Immature natural killer cell (primary cell): Measurements from ENCODE around the gene SH3BP4. TPM values are rescaled to one million over a fixed set of nuclear protein-coding genes. Genes with fewer than 3 reads are reported as not detected.

Experiments used
- DNase-seq, 3 donors: peaks; one replicate each; pipeline ENCODE4 v3.0.0; 2022; ENCODE audit warnings: mixed read lengths in 1 of 3
- H3K27ac Mint-ChIP-seq, 6 donors: one replicate each; pipeline ENCODE4 v1.8.0; 2020; ENCODE audit warnings: mixed read lengths in 6 of 6, mild to moderate bottlenecking in 5 of 6, inconsistent platforms in 4 of 6, moderate library complexity in 3 of 6
- H3K27me3 Mint-ChIP-seq, 3 donors: one replicate each; pipeline ENCODE4 v1.8.0; 2020 to 2021; ENCODE audit warnings: low read depth in 3 of 3, mild to moderate bottlenecking in 3 of 3, mixed read lengths in 3 of 3, moderate library complexity in 3 of 3, inconsistent platforms in 1 of 3
- H3K36me3 Mint-ChIP-seq, 3 donors: one replicate each; pipeline ENCODE4 v1.8.0; 2020; ENCODE audit warnings: mixed read lengths in 3 of 3, inconsistent platforms in 2 of 3, mild to moderate bottlenecking in 2 of 3
- H3K4me1 Mint-ChIP-seq, 2 donors: one replicate each; pipeline ENCODE4 v1.8.0; 2020; ENCODE audit warnings: inconsistent platforms in 2 of 2, mild to moderate bottlenecking in 2 of 2, mixed read lengths in 2 of 2, moderate library complexity in 1 of 2
- H3K4me3 Mint-ChIP-seq, 5 donors: one replicate each; pipeline ENCODE4 v1.8.0; 2020; ENCODE audit warnings: mild to moderate bottlenecking in 5 of 5, mixed read lengths in 5 of 5, inconsistent platforms in 3 of 5, moderate library complexity in 3 of 5
- H3K9me3 Mint-ChIP-seq, 6 donors: one replicate each; pipeline ENCODE4 v1.8.0; 2020; ENCODE audit warnings: mild to moderate bottlenecking in 6 of 6, mixed read lengths in 6 of 6, inconsistent platforms in 4 of 6, moderate library complexity in 3 of 6
- polyA plus RNA-seq, 3 donors: library from polyadenylated mRNA; unstranded; fragments of 300-500 nt; fragmentation: Illumina TruSeq; gene quantifications; one replicate each; pipeline ENCODE4 v1.2.3, GENCODE V29; 2021

Gene SH3BP4
- polyA plus RNA-seq, 3 donors from 2014 or later: 0.83 to 3.5 (median 2.3) TPM

GRCh38 chr2:234929002-234929401 is 22.8 kb upstream of the SH3BP4 start:
- no peaks in the 10 kb centered on the region for H3K4me1 Mint-ChIP-seq
- DNase-seq: no peak
- no peak overlapping the region for H3K27ac Mint-ChIP-seq
- no peak overlapping the region for H3K4me3 Mint-ChIP-seq
- H3K36me3 Mint-ChIP-seq: no peaks in the 10 kb centered on the region
- H3K27me3 Mint-ChIP-seq: peaks cover 0 to 1% (median 0%) of the 10 kb centered on the region in 3 donors
- H3K9me3 Mint-ChIP-seq: no peaks in the 10 kb centered on the region

GRCh38 chr2:234930397-234930796 is 21.4 kb upstream of the SH3BP4 start:
- Mint-ChIP-seq H3K27me3 (peaks cover 0 to 2% (median 1%) of the 10 kb centered on the region in 3 donors), H3K36me3 (no peaks in the 10 kb centered on the region), H3K4me3 (no peak overlapping the region), H3K4me1 (no peaks in the 10 kb centered on the region), H3K9me3 (no peaks in the 10 kb centered on the region), H3K27ac (no peak overlapping the region)
- DNase-seq: no peak

- no peaks in the 10 kb centered on the region for H3K9me3 Mint-ChIP-seq
- no peaks in the 10 kb centered on the region for H3K4me1 Mint-ChIP-seq
- no peak for DNase-seq
- no peak overlapping the region for H3K27ac Mint-ChIP-seq
- peaks cover under 1 to 4% (median 1%) of the 10 kb centered on the region in 3 donors for H3K27me3 Mint-ChIP-seq
- H3K4me3 Mint-ChIP-seq: no peak overlapping the region
- no peaks in the 10 kb centered on the region for H3K36me3 Mint-ChIP-seq
Observed at GRCh38 chr2:234931371-234931770, 20.4 kb upstream of the SH3BP4 start.

- Mint-ChIP-seq H3K27me3 (peaks cover 2 to 5% (median 4%) of the 10 kb centered on the region in 3 donors), H3K27ac (no peak overlapping the region), H3K9me3 (no peaks in the 10 kb centered on the region), H3K4me3 (peak overlapping the region in 1 of 5 donors; percentile 0), H3K36me3 (no peaks in the 10 kb centered on the region), H3K4me1 (no peaks in the 10 kb centered on the region)
- DNase-seq: no peak
Observed at GRCh38 chr2:234932591-234933168, 19.1 kb upstream of the SH3BP4 start.

GRCh38 chr2:234935311-234935710 is 16.5 kb upstream of the SH3BP4 start:
- H3K9me3 Mint-ChIP-seq: no peaks in the 10 kb centered on the region
- peaks cover 2 to 7% (median 5%) of the 10 kb centered on the region in 3 donors for H3K27me3 Mint-ChIP-seq
- H3K4me3 Mint-ChIP-seq: no peak overlapping the region
- no peak overlapping the region for H3K27ac Mint-ChIP-seq
- no peaks in the 10 kb centered on the region for H3K4me1 Mint-ChIP-seq
- DNase-seq: no peak
- no peaks in the 10 kb centered on the region for H3K36me3 Mint-ChIP-seq

GRCh38 chr2:234939576-234939975 is 12.2 kb upstream of the SH3BP4 start:
- Mint-ChIP-seq H3K27me3 (peaks cover 5 to 15% (median 9%) of the 10 kb centered on the region in 3 donors), H3K4me3 (no peak overlapping the region), H3K9me3 (peaks cover 0 to 3% (median 0%) of the 10 kb centered on the region in 6 donors), H3K4me1 (no peaks in the 10 kb centered on the region), H3K27ac (no peak overlapping the region), H3K36me3 (no peaks in the 10 kb centered on the region)
- DNase-seq: no peak

- peaks cover 0 to 3% (median 0%) of the 10 kb centered on the region in 6 donors for H3K9me3 Mint-ChIP-seq
- no peak overlapping the region for H3K4me3 Mint-ChIP-seq
- H3K27me3 Mint-ChIP-seq: peaks cover 5 to 16% (median 9%) of the 10 kb centered on the region in 3 donors
- H3K36me3 Mint-ChIP-seq: no peaks in the 10 kb centered on the region
- DNase-seq: no peak
- no peaks in the 10 kb centered on the region for H3K4me1 Mint-ChIP-seq
- H3K27ac Mint-ChIP-seq: no peak overlapping the region
Observed at GRCh38 chr2:234939996-234940395, 11.8 kb upstream of the SH3BP4 start.

- no peak for DNase-seq
- H3K9me3 Mint-ChIP-seq: peaks cover 0 to 3% (median 0%) of the 10 kb centered on the region in 6 donors
- H3K27ac Mint-ChIP-seq: no peak overlapping the region
- H3K36me3 Mint-ChIP-seq: no peaks in the 10 kb centered on the region
- H3K4me3 Mint-ChIP-seq: no peak overlapping the region
- no peaks in the 10 kb centered on the region for H3K4me1 Mint-ChIP-seq
- H3K27me3 Mint-ChIP-seq: peaks cover 5 to 16% (median 9%) of the 10 kb centered on the region in 3 donors
Observed at GRCh38 chr2:234940527-234940926, 11.3 kb upstream of the SH3BP4 start.

- H3K4me1 Mint-ChIP-seq: peaks cover 0 to 2% of the 10 kb centered on the region in 2 donors
- no peak overlapping the region for H3K27ac Mint-ChIP-seq
- no peak for DNase-seq
- H3K9me3 Mint-ChIP-seq: peaks cover 0 to 5% (median 0%) of the 10 kb centered on the region in 6 donors
- no peak overlapping the region for H3K4me3 Mint-ChIP-seq
- no peaks in the 10 kb centered on the region for H3K36me3 Mint-ChIP-seq
- peaks cover 14% of the 10 kb centered on the region in 3 donors for H3K27me3 Mint-ChIP-seq
Observed at GRCh38 chr2:234945339-234945873, 6.4 kb upstream of the SH3BP4 start.

GRCh38 chr2:234947556-234947955 is 4.3 kb upstream of the SH3BP4 start:
- H3K27ac Mint-ChIP-seq: no peak overlapping the region
- H3K4me3 Mint-ChIP-seq: no peak overlapping the region
- peaks cover 0 to 7% of the 10 kb centered on the region in 2 donors for H3K4me1 Mint-ChIP-seq
- H3K9me3 Mint-ChIP-seq: peaks cover 0 to 5% (median 0%) of the 10 kb centered on the region in 6 donors
- H3K27me3 Mint-ChIP-seq: peaks cover 16 to 19% (median 19%) of the 10 kb centered on the region in 3 donors
- no peak for DNase-seq
- H3K36me3 Mint-ChIP-seq: no peaks in the 10 kb centered on the region

- Mint-ChIP-seq H3K27ac (no peak overlapping the region), H3K4me1 (peaks cover 0 to 12% of the 10 kb centered on the region in 2 donors), H3K27me3 (peaks cover 16 to 30% (median 18%) of the 10 kb centered on the region in 3 donors), H3K36me3 (no peaks in the 10 kb centered on the region), H3K9me3 (peaks cover 0 to 2% (median 0%) of the 10 kb centered on the region in 6 donors), H3K4me3 (peak overlapping the region; percentile 26 to 80 (median 44))
- no peak for DNase-seq
Observed at GRCh38 chr2:234949762-234950434, 1.9 kb upstream of the SH3BP4 start.

- H3K27ac Mint-ChIP-seq: no peak overlapping the region
- peak overlapping the region; percentile 17 to 80 (median 44) for H3K4me3 Mint-ChIP-seq
- no peaks in the 10 kb centered on the region for H3K36me3 Mint-ChIP-seq
- H3K27me3 Mint-ChIP-seq: peaks cover 16 to 30% (median 16%) of the 10 kb centered on the region in 3 donors
- no peak for DNase-seq
- peaks cover 0 to 12% of the 10 kb centered on the region in 2 donors for H3K4me1 Mint-ChIP-seq
- H3K9me3 Mint-ChIP-seq: peaks cover 0 to 2% (median 0%) of the 10 kb centered on the region in 6 donors
Observed at GRCh38 chr2:234950435-234950729, 1.4 kb upstream of the SH3BP4 start.

- Mint-ChIP-seq H3K4me1 (peaks cover 0 to 12% of the 10 kb centered on the region in 2 donors), H3K36me3 (no peaks in the 10 kb centered on the region)
- no peak for DNase-seq
Observed at GRCh38 chr2:234950730-234951663, 820 bp upstream of the SH3BP4 start.

More at GRCh38 chr2:234950730-234951663, 820 bp upstream of the SH3BP4 start:
- Mint-ChIP-seq H3K4me3 (peak overlapping the region; percentile 75 to 82 (median 80)), H3K27ac (no peak overlapping the region), H3K9me3 (peaks cover 0 to 2% (median 0%) of the 10 kb centered on the region in 6 donors), H3K27me3 (peaks cover 16 to 30% (median 16%) of the 10 kb centered on the region in 3 donors)
